ENCODE measurements around the gene FBXL17.

The FBXL17 gene

GRCh38 chr5:108079753-108080152 lies 302.1 kb downstream of the FBXL17 start:
- DNase-seq = no peak

- DNase-seq = no peak
Observed at GRCh38 chr5:108078882-108079281, 303.0 kb downstream of the FBXL17 start.

GRCh38 chr5:108078345-108078744 lies 303.6 kb downstream of the FBXL17 start:
- DNase-seq = no peak

- DNase-seq = no peak
Observed at GRCh38 chr5:108074626-108075025, 307.3 kb downstream of the FBXL17 start.

GRCh38 chr5:108064302-108064701 lies 317.6 kb downstream of the FBXL17 start:
- DNase-seq = no peak

GRCh38 chr5:108061941-108062340 lies 320.0 kb downstream of the FBXL17 start:
- DNase-seq = no peak

- no peak for DNase-seq
Observed at GRCh38 chr5:108060340-108060739, 321.6 kb downstream of the FBXL17 start.

- DNase-seq = no peak
Observed at GRCh38 chr5:108059334-108059733, 322.6 kb downstream of the FBXL17 start.

GRCh38 chr5:108054349-108054748 lies 327.5 kb downstream of the FBXL17 start:
- no peak for DNase-seq

- no peak for DNase-seq
Observed at GRCh38 chr5:108046955-108047670, 334.8 kb downstream of the FBXL17 start.

- DNase-seq = no peak
Observed at GRCh38 chr5:108036482-108036881, 345.4 kb downstream of the FBXL17 start.

- no peak for DNase-seq
Observed at GRCh38 chr5:108028883-108029282, 353.0 kb downstream of the FBXL17 start.

GRCh38 chr5:108028412-108028811 lies 353.5 kb downstream of the FBXL17 start:
- no peak for DNase-seq

- DNase-seq = no peak
Observed at GRCh38 chr5:108025957-108026356, 355.9 kb downstream of the FBXL17 start.

- no peak for DNase-seq
Observed at GRCh38 chr5:108024986-108025385, 356.9 kb downstream of the FBXL17 start.

- DNase-seq = no peak
Observed at GRCh38 chr5:108016101-108016500, 365.8 kb downstream of the FBXL17 start.

- no peak for DNase-seq
Observed at GRCh38 chr5:108006791-108007190, 375.1 kb downstream of the FBXL17 start.

- DNase-seq = peak; percentile 50
Observed at GRCh38 chr5:108003178-108003577, 378.7 kb downstream of the FBXL17 start.

GRCh38 chr5:108001222-108001621 lies 380.7 kb downstream of the FBXL17 start:
- DNase-seq = no peak

GRCh38 chr5:107997338-107997980 lies 384.4 kb downstream of the FBXL17 start:
- no peak for DNase-seq

GRCh38 chr5:107993341-107993740 lies 388.6 kb downstream of the FBXL17 start:
- no peak for DNase-seq

GRCh38 chr5:107990881-107991810 lies 390.8 kb downstream of the FBXL17 start:
- no peak for DNase-seq

GRCh38 chr5:107985144-107985543 lies 396.8 kb downstream of the FBXL17 start:
- no peak for DNase-seq
